Loucy (cell line): Measurements from ENCODE around the gene SLC17A9.

ENCODE experiments used
- CTCF ChIP-seq: fragments of 200-600 bp; sonication (generic); conservative IDR thresholded peaks from 2 replicates; pipeline ENCODE4 v1.5.1; 2014; ENCODE audit warnings: mild to moderate bottlenecking, antibody characterized with exemption, low read length
- EZH2phosphoT487 ChIP-seq: fragments of 200-600 bp; IDR thresholded peaks from 2 replicates; pipeline ENCODE4 v1.6.1; 2018; ENCODE audit warnings: antibody characterized with exemption, mild to moderate bottlenecking, moderate library complexity, borderline replicate concordance

GRCh38 chr20:62991863-62992262 lies 39.4 kb downstream of the SLC17A9 start:
- no peak for TF ChIP-seq CTCF
- TF ChIP-seq EZH2phosphoT487: no peak
